Measurements from ENCODE around the gene DZANK1.
"Not testable (repeated sequence)": the region's sequence is repeated elsewhere in the genome, so short reads cannot be mapped to it uniquely, and the experiment has no call there.

Gene DZANK1

DNA sequence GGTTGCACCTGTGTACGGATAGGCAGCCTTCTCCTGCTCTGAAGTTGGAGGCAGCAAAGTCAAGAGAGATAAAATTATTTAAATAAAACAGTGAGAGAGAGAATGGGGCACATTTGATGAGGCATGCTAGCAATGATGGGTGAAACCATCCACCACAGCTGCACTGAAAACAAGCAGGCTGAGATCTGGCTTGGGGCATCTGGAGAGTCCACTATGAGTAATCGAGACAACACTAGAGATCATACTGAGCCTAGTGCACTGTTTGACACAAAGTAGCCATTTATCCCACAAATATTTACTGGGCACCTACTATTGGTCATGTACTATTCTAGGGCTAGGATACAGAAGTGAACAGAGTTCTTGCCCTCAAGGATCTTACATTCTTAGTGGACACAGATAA, 66.4 kb downstream of the DZANK1 start:
- TF ChIP-seq, protein P1, sequence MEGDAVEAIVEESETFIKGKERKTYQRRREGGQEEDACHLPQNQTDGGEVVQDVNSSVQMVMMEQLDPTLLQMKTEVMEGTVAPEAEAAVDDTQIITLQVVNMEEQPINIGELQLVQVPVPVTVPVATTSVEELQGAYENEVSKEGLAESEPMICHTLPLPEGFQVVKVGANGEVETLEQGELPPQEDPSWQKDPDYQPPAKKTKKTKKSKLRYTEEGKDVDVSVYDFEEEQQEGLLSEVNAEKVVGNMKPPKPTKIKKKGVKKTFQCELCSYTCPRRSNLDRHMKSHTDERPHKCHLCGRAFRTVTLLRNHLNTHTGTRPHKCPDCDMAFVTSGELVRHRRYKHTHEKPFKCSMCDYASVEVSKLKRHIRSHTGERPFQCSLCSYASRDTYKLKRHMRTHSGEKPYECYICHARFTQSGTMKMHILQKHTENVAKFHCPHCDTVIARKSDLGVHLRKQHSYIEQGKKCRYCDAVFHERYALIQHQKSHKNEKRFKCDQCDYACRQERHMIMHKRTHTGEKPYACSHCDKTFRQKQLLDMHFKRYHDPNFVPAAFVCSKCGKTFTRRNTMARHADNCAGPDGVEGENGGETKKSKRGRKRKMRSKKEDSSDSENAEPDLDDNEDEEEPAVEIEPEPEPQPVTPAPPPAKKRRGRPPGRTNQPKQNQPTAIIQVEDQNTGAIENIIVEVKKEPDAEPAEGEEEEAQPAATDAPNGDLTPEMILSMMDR (IDR thresholded peaks at IDR 0.05; ENCODE audit: low read depth, low read length, missing control alignments): no peak
- H3K4me3 ChIP-seq (ENCODE audit: low read depth, low read length): no peak overlapping the region
- no peak for DNase-seq (ENCODE audit: low read depth)

DNA sequence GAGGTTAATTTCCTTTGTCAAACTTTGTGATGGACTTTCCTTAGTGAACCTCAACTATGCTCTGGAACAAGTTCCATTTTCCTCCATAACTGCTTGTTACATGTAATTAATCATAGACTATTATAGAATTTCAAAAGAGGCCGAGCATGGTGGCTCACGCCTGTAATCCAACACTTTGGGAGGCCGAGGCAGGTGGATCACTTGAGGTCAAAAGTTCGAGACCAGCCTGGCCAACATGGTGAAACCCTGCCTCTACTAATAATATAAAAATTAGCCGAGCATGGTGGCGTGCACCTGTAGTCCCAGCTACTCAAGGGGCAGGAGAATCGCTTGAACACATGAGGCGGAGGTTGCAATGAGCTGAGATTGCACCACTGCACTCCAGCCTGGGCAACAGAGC, 68.1 kb downstream of the DZANK1 start:
- not testable (repeated sequence) for H3K4me3 ChIP-seq (ENCODE audit: low read depth, low read length); DNase-seq (ENCODE audit: low read depth)

DNA sequence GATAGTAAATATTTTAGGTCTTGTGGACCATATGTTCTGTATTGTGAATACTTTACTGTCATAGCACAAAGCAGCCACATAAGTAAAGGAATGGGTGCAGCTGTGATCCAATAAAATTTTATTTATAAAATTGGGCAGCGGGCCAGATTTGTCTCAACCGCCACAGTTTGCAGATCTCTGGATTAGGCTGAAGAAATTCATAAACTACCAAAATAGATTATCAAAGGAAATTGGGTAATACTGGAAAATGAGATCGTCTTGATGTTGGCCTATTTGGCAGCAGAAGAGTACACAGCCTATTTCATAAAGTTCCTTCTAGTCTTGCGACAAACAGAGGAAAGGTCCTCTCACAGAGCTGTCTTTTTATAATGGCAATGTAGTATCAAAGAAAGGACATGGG, 69.8 kb downstream of the DZANK1 start:
- H3K4me3 ChIP-seq (ENCODE audit: low read depth, low read length): no peak overlapping the region
- TF ChIP-seq, protein P1 (IDR thresholded peaks at IDR 0.05; ENCODE audit: low read depth, low read length, missing control alignments): no peak
- no peak for DNase-seq (ENCODE audit: low read depth)

DNA sequence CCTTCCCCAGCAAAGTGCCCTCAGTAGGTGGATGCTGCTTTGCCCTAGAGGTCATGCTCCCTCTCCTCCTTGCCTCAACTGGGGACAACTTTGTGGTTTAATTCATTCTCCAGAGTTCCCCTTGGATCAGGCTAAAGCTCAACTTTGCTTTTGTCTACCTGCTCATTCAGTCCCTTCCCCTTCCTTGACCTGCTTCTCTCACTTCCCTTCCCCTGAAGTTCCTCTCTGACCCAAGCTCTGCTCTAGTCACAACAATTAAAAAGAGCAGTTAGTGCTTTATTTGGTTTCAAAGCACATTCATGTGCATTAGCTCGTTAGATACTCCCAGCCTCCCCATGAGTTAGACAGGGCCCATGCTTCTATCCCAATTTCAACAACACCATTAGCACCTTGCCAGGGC, 71.3 kb downstream of the DZANK1 start:
- H3K4me3 ChIP-seq (ENCODE audit: low read depth, low read length): no peak overlapping the region
- DNase-seq (ENCODE audit: low read depth): no peak
- TF ChIP-seq, protein P1 (IDR thresholded peaks at IDR 0.05; ENCODE audit: low read depth, low read length, missing control alignments): no peak

DNA sequence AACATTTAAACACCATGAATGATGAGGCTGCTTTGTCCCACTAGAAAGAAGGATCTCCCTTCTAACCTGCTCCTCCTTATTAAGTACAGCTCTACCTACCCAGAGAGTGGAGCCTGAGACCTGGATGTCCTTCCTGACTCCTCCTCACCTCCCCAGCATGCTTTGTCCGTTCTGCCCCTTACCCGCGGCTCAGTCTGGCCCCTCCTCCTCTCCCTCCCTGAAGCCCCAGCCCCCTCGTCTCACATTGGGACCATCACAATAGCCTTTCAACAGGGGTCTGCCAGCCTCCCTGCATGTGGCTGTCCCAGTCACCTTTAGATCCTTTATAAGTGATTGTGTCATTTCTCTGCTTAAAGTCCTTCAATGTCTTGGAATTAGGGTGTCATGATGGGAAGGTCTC, 72.5 kb downstream of the DZANK1 start:
- TF ChIP-seq, protein P1 (IDR thresholded peaks at IDR 0.05; ENCODE audit: low read depth, low read length, missing control alignments): no peak
- H3K4me3 ChIP-seq (ENCODE audit: low read depth, low read length): no peak overlapping the region
- no peak for DNase-seq (ENCODE audit: low read depth)

DNA sequence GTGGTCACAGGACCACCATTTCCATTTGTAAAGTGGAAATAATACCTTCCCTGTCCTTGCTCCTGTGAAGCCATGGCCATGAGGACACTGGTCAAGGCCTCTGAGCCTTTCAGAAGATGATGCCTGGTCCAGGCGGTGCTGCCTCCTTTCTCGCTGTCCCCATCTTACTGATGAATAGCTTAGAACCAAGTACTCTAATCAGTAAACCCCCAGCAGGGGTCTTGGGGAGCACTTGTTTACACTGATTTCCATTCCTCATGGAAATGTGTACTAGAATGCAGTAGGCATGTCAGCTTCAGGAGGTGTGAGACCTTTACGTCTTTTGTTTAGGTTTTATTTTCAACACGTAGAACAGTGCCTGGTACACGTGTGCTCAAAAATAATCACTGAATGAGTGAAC, 75.1 kb downstream of the DZANK1 start:
- no peak overlapping the region for H3K4me3 ChIP-seq (ENCODE audit: low read depth, low read length)
- DNase-seq (ENCODE audit: low read depth): no peak
- TF ChIP-seq, protein P1 (IDR thresholded peaks at IDR 0.05; ENCODE audit: low read depth, low read length, missing control alignments): no peak

DNA sequence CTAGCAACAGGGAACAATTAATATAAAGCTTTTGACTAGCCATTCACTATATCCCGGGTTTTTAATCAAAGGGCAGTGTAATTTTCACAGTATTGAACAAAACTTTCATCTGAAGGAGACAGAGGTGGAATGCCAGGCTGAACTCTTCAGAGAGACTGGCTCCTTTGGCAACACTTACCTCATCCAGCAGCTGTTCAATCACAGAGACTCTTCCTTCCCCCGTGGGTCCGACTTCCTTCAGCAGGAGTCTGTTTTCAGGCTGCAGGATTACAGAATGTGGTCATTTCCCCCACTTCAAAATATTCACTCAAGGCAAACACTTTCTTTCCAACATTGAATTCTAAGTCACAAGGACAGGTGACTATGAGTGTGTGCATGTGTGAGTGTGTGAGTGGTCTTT, 76.6 kb downstream of the DZANK1 start:
- TF ChIP-seq, protein P1 (IDR thresholded peaks at IDR 0.05; ENCODE audit: low read depth, low read length, missing control alignments): no peak
- no peak overlapping the region for H3K4me3 ChIP-seq (ENCODE audit: low read depth, low read length)
- no peak for DNase-seq (ENCODE audit: low read depth)

DNA sequence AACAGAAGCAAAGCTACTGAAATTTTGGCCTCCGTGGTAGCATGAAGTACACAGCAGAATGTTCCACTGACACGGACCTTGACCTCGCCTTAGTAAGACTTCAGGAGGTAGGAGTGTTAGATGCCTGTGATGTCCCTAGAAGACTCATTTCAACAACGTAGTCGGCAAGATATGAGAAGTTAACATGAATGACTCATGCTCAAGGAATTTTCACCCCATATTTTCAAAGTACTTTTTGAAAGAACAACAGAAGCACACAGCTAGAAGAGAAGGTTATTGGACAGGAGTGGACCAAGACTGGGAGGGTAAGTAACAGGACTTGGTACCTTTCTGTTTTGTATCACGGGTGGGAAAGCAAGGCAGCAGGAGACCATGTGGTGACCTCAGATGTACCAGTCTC, 78.0 kb downstream of the DZANK1 start:
- no peak overlapping the region for H3K4me3 ChIP-seq (ENCODE audit: low read depth, low read length)
- no peak for DNase-seq (ENCODE audit: low read depth)
- TF ChIP-seq, protein P1 (IDR thresholded peaks at IDR 0.05; ENCODE audit: low read depth, low read length, missing control alignments): no peak
